Stimulated activated CD8-positive, alpha-beta memory T cell treated with anti-CD3 and anti-CD28 coated beads, Interleukin-7, amount 100 ng/mL, for 1 hour (primary cell): Measurements from ENCODE around the gene POLA1.
A peak's percentile ranks its signal among the peaks of the same experiment; 100 is the strongest.
"Not testable (repeated sequence)": the region's sequence is repeated elsewhere in the genome, so short reads cannot be mapped to it uniquely, and the experiment has no call there.

ENCODE experiments used
- DNase-seq, 2 donors: peaks; one replicate each; pipeline ENCODE4 v3.0.0-alpha.2; 2020; ENCODE audit warnings: low read depth in 2 of 2

The POLA1 gene, protein sequence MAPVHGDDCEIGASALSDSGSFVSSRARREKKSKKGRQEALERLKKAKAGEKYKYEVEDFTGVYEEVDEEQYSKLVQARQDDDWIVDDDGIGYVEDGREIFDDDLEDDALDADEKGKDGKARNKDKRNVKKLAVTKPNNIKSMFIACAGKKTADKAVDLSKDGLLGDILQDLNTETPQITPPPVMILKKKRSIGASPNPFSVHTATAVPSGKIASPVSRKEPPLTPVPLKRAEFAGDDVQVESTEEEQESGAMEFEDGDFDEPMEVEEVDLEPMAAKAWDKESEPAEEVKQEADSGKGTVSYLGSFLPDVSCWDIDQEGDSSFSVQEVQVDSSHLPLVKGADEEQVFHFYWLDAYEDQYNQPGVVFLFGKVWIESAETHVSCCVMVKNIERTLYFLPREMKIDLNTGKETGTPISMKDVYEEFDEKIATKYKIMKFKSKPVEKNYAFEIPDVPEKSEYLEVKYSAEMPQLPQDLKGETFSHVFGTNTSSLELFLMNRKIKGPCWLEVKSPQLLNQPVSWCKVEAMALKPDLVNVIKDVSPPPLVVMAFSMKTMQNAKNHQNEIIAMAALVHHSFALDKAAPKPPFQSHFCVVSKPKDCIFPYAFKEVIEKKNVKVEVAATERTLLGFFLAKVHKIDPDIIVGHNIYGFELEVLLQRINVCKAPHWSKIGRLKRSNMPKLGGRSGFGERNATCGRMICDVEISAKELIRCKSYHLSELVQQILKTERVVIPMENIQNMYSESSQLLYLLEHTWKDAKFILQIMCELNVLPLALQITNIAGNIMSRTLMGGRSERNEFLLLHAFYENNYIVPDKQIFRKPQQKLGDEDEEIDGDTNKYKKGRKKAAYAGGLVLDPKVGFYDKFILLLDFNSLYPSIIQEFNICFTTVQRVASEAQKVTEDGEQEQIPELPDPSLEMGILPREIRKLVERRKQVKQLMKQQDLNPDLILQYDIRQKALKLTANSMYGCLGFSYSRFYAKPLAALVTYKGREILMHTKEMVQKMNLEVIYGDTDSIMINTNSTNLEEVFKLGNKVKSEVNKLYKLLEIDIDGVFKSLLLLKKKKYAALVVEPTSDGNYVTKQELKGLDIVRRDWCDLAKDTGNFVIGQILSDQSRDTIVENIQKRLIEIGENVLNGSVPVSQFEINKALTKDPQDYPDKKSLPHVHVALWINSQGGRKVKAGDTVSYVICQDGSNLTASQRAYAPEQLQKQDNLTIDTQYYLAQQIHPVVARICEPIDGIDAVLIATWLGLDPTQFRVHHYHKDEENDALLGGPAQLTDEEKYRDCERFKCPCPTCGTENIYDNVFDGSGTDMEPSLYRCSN (N-terminal part only)

DNA sequence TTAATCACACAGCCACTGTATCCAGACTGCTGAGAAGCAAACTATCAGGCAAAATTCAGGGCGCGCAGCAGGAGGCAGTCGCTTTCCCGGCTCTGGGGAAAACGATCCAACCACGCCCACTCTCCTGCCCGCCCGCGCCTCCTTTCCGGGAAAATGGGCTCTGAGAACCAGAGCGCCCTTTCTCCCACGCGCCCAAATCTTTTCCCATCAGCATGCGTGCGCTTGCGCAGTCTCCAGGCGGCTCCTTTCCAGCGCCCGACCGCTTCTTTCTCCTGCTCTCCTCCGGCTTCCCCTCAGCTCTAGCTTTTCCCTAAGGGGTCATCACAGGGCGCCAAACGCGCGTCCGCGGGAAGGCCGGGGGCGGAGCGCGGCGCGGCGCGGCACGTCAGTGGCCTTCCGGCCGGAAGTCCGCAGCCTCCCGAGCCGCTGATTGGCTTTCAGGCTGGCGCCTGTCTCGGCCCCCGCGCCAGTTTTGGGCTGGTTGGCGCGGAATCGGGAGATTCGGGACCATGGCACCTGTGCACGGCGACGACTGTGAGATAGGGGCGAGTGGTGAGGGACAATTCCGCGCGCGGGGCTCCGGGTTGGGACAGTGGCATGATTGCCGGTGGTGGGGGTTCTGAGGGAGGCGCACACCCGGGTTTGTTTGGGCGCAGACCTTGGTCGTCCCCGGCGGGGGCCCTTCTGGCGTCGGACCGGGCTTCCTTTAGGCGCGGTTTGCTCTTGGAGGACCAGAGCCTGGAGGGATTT, at the start of gene POLA1:
TSS of gene POLA1 (plus strand) at position 466 of the 750 bp plus-strand sequence. CDS start at position 510, 44 bp downstream.
- peak; percentile 23 to 25 for DNase-seq

DNA sequence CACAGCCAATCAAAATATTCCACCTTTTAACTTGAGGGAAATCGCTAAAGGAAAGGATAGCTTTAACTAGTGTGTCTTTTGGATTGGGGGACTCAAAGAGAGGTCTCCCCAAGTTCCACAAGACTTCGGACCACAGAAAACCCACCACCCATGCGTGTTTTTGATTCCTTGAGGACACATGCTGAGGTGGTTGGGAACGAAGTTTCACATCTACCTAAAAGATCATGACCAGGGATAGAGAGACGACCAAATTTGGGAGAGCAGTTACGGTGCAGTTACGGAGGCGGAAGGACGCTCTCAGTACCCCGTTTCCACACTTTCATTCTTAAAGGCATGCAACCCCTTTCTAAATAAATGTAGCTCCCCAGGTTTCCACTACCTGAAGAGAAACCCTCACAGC, 47.7 kb upstream of the POLA1 start:
- no peak for DNase-seq

DNA sequence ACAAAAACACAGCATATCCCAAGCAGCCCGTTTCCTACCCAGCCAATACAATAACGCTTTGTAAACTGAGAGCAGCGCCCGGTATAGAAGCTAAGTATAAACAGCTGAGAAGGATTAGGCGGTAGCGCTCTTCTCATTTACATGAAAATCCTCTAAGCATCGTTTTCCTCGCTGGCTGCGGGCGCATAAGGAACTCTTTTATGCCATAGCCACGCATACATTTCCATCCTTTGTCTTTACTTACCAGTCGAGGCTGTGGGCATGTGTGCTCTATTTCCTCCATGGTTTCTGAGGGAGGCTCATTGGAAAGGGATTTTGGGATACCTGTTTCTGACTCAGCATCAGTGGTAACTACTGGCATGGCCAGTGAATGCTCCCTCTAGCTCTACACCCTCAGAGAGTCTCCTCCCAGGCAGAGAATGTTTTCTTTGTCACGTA, 47.0 kb upstream of the POLA1 start:
- DNase-seq, result no peak

DNA sequence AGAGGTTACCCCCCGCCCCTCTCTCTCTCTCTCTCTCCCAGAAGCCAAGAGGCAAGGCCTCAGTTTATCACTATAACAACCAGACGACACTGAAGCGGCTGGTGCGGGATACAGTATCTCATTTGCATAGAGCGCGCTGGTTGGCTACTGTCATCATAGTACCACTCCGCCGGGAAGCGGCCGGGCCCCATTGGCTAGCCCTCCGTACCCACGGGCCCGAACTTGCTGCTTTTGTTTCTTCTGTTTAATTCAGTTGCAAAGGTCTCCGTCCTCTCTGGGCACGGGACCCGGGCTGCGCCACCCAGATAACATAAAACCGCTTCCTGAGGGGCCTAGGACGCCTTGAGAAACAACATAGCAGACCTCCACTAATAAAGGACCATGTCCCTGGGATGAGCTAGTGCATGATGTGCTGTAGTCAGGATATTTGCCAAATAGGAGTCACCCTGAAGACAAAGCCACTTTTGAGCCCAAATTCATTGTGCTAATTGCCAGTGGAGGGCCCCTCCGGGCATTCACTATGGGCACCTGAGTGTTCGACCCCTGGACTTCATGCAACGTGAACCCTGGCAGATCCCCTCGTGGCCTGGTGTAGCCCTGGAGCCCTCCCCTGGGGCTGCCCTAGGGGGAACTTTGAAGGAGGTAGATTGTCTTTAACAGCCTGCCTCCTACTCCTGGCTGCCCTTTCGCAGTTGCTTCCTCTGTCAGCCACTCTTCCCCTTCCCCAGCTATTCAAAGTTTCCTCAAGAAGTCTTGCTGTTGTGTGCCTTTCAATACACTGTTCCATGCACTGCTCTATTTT, 46.3 kb upstream of the POLA1 start, which contains the start of gene PCYT1B:
TSS of gene PCYT1B (minus strand) at position 91 of the 802 bp plus-strand sequence. CDS start 242 bp downstream, outside the sequence.
- peak; percentile 10 to 19 for DNase-seq

DNA sequence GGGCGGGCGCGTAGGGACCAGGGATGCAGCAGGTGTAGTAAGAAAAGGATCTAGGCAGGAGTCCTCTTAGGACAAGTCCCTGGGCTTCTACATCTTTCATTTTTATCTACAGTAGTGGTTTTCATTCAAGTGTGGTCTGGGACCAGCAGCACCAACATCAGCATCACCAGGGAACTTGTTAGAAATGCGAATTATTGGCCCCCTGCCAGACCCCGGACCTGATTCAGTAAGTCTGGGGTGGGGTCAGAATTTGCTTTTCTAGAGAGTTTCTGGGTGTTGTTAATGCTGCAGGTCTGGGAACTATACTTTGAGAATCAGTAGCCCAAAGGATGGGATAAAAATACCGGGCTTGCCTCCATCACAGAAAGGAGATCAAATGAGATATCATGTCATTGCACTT, 45.2 kb upstream of the POLA1 start:
- no peak for DNase-seq

DNA sequence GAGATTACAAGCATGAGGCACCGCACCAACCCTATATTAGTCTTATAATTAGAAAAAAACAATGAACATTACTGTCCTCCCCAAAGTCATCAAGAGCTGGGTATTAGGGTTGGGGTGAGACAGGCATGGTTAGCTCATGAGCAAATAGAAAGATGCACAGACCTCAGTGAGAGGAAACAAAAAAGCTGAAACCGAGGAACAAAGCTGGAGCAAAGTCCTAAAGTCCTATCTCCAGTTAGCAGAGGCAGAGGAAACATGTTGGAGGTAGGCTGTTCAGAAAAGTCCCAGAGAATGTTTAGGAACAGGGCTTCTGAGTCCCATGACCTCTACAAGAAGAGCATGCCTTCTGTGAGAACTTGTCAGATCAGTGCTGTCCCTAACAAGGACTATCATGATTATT, 41.9 kb upstream of the POLA1 start:
- DNase-seq, result no peak

DNA sequence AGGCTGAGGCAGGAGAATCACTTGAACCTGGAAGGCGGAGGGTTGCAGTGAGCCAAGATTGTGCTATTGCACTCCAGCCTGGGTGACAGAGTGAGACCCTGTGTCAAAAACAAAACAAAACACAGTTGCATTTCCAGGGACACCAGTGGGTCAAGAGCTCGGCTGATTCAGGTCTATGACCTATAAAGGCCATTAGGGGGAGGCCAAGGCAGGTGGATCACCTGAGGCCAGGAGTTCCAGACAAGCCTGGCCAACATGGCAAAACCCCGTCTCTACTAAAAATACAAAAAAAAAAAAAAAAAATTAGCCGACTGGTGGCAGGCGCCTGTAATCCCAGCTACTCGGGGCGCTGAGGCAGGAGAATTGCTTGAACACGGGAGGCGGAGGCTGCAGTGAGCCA, 38.0 kb upstream of the POLA1 start:
- DNase-seq, result not testable (repeated sequence)

DNA sequence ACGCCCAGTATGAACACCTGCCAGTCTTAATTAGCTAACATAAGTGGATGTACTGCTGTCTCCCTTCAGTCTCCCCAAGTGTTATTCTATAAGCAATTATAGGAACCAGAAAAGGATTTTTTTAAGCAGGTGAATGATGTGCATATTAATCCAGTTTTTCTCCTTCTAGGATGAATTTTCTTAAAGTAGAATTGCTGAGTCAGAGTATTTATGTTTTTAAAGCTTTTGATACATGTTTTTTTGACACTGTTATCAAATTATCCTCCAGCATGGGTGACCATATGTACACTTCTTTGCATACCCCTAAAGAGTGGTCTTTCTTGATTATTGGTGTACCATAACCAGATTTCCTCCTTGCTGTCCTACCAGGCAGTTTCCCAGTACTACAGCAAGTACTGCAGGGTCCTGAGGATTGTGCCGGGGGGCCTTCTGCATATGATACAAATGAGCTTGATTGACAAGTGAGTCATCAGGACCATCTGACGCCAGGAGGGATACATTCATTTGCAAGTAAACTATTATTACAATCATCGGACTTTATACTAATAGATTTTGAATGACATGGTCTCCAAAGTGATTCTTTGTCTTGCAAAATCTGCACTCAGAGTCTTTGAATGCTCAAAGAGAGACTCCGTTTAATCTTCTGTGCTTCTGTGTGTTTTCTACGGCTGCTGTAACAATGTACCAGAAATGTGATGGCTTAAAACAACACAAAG, 35.9 kb upstream of the POLA1 start:
- DNase-seq, result no peak

DNA sequence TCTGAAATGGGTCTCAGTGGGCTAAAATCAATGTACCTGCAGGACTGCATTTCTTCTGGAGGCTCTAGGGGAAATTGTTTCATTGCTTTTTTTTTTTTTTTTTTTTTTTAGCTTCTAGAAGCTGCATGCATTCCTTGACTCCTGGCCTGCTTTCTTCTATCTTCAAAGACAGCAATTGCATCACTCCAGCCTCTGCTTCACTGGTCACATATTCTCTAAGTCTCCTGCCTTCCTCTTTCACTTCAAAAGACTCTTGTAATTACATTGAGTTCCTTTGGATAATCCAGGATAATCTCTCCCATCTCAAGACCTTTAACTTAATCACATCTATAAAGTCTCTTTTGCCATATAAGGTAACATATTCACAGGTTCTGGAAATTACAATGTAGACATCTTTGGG, 35.3 kb upstream of the POLA1 start:
- no peak for DNase-seq

DNA sequence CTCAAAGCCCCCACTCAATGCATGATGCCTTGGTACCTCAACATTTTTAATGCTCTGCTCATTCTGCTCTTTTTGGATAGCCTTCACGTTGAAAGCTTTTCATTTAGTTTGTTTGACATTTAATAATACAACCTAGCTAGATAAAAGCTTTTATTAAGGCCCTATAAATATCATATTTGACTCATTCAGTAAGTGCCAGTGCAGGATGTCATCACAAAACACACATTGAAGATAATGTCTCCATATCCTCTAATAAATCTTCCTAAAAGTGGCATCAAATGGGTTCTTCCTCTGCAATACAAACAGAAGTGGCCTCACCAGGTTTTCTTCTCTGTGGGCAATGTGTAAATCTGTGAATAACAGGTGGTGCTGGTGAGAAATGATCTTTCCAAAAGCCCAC, 34.6 kb upstream of the POLA1 start:
- no peak for DNase-seq

DNA sequence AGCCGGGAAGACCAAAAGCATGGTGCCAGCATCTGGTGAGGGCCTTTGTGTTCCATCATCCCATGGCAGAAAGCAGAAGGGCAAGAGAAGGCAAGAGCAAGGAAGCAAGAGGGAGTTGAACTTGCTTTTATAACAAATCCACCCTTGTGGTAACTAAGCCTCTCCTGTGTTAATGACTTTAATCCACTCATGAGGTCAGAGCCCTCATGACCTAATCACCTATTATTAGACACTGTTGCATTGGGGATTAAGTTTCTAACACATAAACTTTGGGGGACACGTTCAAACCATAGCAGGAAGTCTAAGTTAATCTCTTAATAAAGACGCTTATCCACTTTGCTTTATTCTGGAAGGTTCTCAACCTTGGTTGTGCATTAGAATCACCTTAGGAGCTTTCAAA, 34.1 kb upstream of the POLA1 start:
- no peak for DNase-seq

DNA sequence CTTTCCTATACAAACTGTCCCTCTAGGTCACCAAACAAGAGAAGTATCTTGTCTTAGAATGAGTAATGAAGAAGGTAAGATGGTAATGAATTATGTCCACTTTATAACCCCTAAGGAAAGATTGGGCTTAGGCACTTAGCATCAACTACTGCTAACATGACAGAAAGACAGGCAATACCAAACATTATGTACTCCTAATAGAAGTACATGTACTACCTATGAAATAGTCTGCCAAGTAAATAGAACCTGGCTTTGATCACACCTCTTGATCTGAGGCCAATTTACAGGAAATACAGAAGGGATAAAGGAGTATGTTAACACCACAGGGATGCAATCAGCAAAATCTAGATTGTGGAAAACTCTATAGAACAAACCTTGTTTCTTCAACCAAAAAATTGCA, 32.4 kb upstream of the POLA1 start:
- DNase-seq, result no peak

DNA sequence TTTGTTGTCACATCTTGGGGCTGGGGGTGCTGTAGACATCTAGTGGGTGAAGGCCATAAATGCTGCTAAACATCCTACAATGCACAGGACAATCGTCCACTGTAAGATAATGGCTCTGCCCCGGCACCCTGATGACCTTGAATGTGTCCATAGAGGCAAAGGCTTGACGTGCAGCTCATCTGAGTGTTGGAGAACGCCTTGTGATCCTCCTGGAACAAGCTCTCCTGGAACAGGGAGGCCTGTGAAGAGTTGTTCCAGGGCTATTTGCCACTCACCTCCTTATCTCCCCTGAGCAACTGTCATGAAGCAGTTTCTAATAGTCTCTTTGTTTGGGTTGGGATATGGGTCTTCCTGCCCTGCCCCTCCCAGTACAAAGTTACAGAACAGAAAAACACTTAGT, 31.4 kb upstream of the POLA1 start:
- DNase-seq, result no peak

DNA sequence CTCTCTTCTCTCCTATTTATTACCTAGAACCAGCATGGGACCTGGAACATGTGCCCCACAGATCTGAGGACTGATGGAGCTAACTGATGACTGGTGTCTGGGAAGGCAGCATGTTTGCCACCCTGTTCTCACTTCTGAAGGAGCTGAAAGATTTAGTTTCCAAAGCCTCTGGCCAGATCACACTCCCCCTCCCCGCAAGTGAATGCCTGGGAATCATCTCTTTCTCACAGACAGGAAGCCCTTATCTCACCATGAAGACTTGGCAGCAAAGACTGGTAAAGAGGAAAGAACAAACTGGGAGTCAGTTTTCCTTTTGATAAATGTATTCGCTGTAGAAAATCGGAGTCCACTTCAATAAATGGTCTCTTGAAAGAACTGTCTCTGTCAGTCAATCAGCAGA, 25.6 kb upstream of the POLA1 start:
- no peak for DNase-seq

DNA sequence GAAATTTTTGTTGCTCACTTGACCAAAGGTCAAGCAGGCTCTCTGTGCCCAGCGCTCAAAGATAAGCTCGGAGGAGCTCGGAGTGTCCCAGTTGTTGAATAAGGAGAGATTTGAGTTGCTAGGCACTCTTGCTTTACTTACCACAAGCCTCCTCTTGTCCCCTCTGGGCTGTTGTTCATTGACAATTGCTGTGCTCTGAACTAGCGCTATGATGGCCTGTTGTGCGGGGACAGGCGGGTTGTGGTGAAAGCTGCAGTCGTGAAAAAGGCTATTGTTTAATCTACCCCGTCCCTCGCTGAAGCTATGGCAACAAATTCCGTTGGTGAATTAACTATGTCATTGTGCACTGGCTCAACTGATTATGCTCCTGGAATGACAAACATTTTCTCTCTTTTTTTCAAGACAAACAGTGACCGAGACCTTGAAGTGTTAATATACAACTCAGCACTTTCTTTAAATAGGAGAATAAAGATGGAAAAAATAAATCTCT, 21.0 kb upstream of the POLA1 start:
- DNase-seq, result no peak

DNA sequence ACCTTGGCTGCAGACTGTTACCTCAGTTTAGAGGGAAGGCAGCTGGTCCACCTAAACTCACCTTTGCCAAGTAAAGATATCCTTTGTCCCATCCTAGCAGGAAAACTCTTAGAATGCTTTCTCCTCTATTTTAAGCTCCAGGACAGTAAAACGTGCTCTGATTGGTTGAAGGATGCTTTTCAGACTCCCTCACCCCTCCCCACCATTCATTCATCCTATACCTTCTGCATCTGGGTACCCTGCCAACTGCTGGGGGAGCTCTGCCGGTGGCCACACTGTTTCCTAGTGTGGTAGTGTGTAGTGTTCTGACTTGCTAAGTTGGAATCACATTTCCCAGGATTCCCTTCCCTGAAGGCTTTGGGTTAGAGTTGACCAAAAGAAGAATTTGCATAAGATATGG, 20.3 kb upstream of the POLA1 start:
- DNase-seq, result no peak

DNA sequence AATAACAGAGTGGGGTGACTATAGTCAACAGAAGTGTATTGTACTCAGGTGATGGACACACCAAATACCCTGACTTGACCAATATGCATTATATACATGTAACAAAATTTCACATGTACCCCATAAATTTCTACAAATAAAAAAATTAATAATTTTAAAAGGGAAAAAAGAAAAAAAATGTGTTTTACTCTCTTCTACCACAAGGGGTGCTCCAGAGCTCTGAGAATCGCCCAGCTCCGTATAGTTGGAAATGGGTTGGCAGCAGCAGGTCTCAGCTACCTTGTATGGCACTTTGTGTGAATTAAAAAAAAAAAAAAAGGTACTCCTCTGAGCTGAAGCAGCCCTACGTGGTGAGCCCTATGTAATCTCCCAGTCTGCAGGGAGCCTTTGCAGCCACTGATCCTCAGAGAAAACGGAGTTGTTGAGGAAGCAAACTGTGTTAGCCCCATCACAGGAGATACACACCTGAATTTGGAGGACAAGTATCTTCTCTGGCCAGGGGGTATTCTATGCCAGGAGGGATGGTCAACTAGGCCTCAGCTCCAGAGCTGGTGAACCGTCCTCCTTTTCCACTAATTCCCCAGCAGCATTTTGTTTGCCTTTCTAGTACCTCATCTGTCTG, 17.2 kb upstream of the POLA1 start:
- DNase-seq, result no peak

DNA sequence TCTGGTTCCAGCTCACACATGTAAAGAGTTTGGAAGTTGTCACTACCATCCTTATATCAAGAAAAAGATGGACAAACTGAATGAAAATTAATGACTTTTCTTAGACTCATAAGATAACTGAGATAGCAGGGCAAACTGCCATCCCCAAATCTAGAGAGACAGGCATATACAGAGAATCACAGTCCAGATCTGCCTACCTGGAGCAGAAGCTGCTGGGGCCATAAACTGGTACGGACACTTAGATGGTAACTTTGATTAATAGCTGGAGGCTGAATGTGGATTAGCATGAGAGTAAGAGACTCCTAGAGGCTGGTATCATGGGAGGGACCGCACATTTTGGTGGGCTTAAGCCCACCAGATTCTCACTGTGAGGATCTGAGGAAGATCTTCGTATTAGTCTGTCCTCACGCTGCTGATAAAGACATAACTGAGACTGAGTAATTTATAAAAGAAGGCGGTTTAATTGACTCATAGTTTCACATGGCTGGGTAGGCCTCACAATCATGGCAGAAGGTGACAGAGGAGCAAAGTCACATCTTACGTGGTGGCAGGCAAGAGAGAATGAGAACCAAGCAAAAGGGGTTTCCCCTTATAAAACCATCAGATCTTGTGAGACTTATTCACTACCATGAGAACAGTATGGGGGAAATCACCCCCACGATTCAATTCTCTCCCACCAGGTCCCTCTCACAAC, 10.8 kb upstream of the POLA1 start:
- no peak for DNase-seq
